B cell (primary cell): ENCODE data around the gene TNN. TPM values are rescaled to one million over a fixed set of nuclear protein-coding genes. Genes with fewer than 3 reads are reported as not detected.

ENCODE experiments used
- ATAC-seq: fragments of 200-7000 bp; cut with Tn5 transposase; one replicate; pipeline ENCODE4 v1.10.0; 2021; ENCODE audit warnings: low read depth, mild to moderate bottlenecking, moderate number of reproducible peaks, moderate library complexity
- CTCF ChIA-PET: fragments of 350-600 bp; sonication (Branson Sonifier 250); formaldehyde crosslinking; loops from one replicate; lab custom pipeline; 2021; ENCODE audit warnings: antibody characterized with exemption, inconsistent platforms; lab: Charles Lee
- POLR2A ChIA-PET: fragments of 350-600 bp; sonication (Branson Sonifier 250); formaldehyde crosslinking; loops from one replicate; lab custom pipeline; 2021; ENCODE audit warnings: antibody characterized with exemption; lab: Charles Lee
- DNase-seq: peaks from one replicate; pipeline ENCODE4 v3.0.0; 2013
- H2AFZ ChIP-seq: 2 replicates; pipeline ENCODE4 v1.6.1; 2012; ENCODE audit warnings: mild to moderate bottlenecking, low read depth, low read length; ENCODE audit not compliant: insufficient read depth, poor library complexity, severe bottlenecking
- H3K27ac ChIP-seq, 2 donors: 1 replicate in 1 of 2; 2 replicates in 1 of 2; pipeline ENCODE4 v1.5.1; 2012 to 2013; ENCODE audit warnings: low read length in 2 of 2, mild to moderate bottlenecking in 2 of 2, moderate library complexity in 1 of 2
- H3K27me3 ChIP-seq, 4 experiments: fragments of 200-600 bp in 1 of 4; sonication (generic) in 1 of 4; replicated peaks in 1 of 4; 1 replicate in 2 of 4; 2 replicates in 2 of 4; pipeline versions ENCODE4 v1.6.1 to v1.7.0; 2013 to 2016; ENCODE audit warnings: low read length in 3 of 4, mild to moderate bottlenecking in 2 of 4, mixed read lengths in 1 of 4, moderate library complexity in 1 of 4; ENCODE audit not compliant: insufficient read depth in 4 of 4, control insufficient read depth in 3 of 4; ENCODE audit errors: control extremely low read depth in 1 of 4
- H3K36me3 ChIP-seq, 2 experiments: replicated peaks in 1 of 2; 1 replicate in 1 of 2; 2 replicates in 1 of 2; pipeline versions ENCODE4 v1.6.1 to v1.7.1; 2013; ENCODE audit warnings: low read length in 1 of 2; ENCODE audit not compliant: insufficient read depth in 2 of 2, control insufficient read depth in 1 of 2; ENCODE audit errors: control extremely low read depth in 1 of 2, extremely low read depth in 1 of 2
- H3K4me1 ChIP-seq, 2 donors: fragments of 200-600 bp in 1 of 2; sonication (generic) in 1 of 2; 1 replicate in 1 of 2; 2 replicates in 1 of 2; pipeline versions ENCODE4 v1.5.1 to v1.6.1; 2013 to 2017; ENCODE audit warnings: low read length in 2 of 2; ENCODE audit not compliant: control insufficient read depth in 2 of 2, insufficient read depth in 2 of 2
- H3K4me2 ChIP-seq: replicated peaks from 2 replicates; pipeline ENCODE3; 2012; ENCODE audit warnings: mild to moderate bottlenecking, low read depth, low read length; ENCODE audit not compliant: poor library complexity, severe bottlenecking
- H3K4me3 ChIP-seq, 5 experiments: fragments of 200-600 bp in 1 of 5; sonication (generic) in 1 of 5; 1 replicate in 3 of 5; 2 replicates in 2 of 5; pipeline versions ENCODE4 v1.5.1 to v1.7.0; 2011 to 2016; ENCODE audit warnings: low read length in 4 of 5, mild to moderate bottlenecking in 4 of 5, low read depth in 2 of 5, control low read depth in 1 of 5, moderate library complexity in 1 of 5; ENCODE audit not compliant: insufficient read depth in 1 of 5; ENCODE audit errors: control extremely low read depth in 1 of 5, extremely low read depth in 1 of 5
- H3K79me2 ChIP-seq: fragments of 200-600 bp; sonication (generic); one replicate; pipeline ENCODE4 v1.6.0; 2016; ENCODE audit warnings: low read length; ENCODE audit not compliant: control insufficient read depth, insufficient read depth
- H3K9ac ChIP-seq: fragments of 200-600 bp; sonication (generic); 2 replicates; pipeline ENCODE4 v1.6.1; 2017; ENCODE audit warnings: mild to moderate bottlenecking, low read length, moderate library complexity
- H3K9me3 ChIP-seq, 3 donors: one replicate each; pipeline versions ENCODE4 v1.6.1 to v1.7.1; 2013; ENCODE audit warnings: low read length in 2 of 3; ENCODE audit not compliant: control insufficient read depth in 2 of 3, insufficient read depth in 1 of 3; ENCODE audit errors: control extremely low read depth in 1 of 3
- H4K20me1 ChIP-seq: 2 replicates; pipeline ENCODE4 v1.6.0; 2012; ENCODE audit warnings: mild to moderate bottlenecking, low read length; ENCODE audit not compliant: insufficient read depth, control insufficient read depth, poor library complexity, severe bottlenecking
- H3K27ac Mint-ChIP-seq: one replicate; pipeline ENCODE4 v1.8.0; 2021; ENCODE audit warnings: mixed read lengths
- H3K27me3 Mint-ChIP-seq: one replicate; pipeline ENCODE4 v1.8.0; 2021; ENCODE audit warnings: mixed read lengths
- H3K4me1 Mint-ChIP-seq: one replicate; pipeline ENCODE4 v1.8.0; 2021; ENCODE audit warnings: mixed read lengths
- H3K4me3 Mint-ChIP-seq: one replicate; pipeline ENCODE4 v1.8.0; 2021; ENCODE audit warnings: mixed read lengths
- H3K9me3 Mint-ChIP-seq: one replicate; pipeline ENCODE4 v1.8.0; 2022; ENCODE audit warnings: mixed read lengths; ENCODE audit not compliant: insufficient read depth
- CTCF ChIP-seq: fragments of 200-600 bp; IDR thresholded peaks from one replicate; pipeline ENCODE4 v1.8.0; 2022; ENCODE audit warnings: antibody characterized with exemption, mild to moderate bottlenecking
- EZH2 ChIP-seq: IDR thresholded peaks from 2 replicates; pipeline ENCODE4 v1.6.1; 2012; ENCODE audit warnings: borderline replicate concordance, low read depth, mild to moderate bottlenecking, moderate library complexity, low read length; ENCODE audit not compliant: insufficient read depth, poor library complexity, severe bottlenecking
- WGBS: methylation state at CpG from one replicate; pipeline ENCODE4 v1.1.5; 2013; ENCODE audit warnings: missing lambda C conversion rate; ENCODE audit not compliant: insufficient coverage; 5-methylcytosine and 5-hydroxymethylcytosine counted together
- intact Hi-C: fragments of 100-400 bp; cut with micrococcal nuclease; formaldehyde crosslinking; loops from one replicate; pipeline ENCODE4 v1.10.0; 2022
- polyA plus RNA-seq: library from polyadenylated mRNA; depleted of rRNA; stranded (reverse); fragments of >200 nt; gene quantifications from 2 replicates; pipeline ENCODE4 v1.2.3, GENCODE V29; 2012
- total RNA-seq, 2 donors: library from RNA; stranded (reverse); fragments of 120-200 nt in 1 of 2; gene quantifications; 1 replicate in 1 of 2; 2 replicates in 1 of 2; pipeline versions ENCODE4 v1.2.3 to v1.2.4, GENCODE V29; 2013 to 2022

Gene TNN
- total and polyA plus RNA-seq, 2 donors (not counting 1 experiment from before 2014, with no cell fraction given) = not detected

GRCh38 chr1:175036476-175036875 is 31.2 kb upstream of the TNN start:
- Histone ChIP-seq H3K79me2 (no peaks in the 10 kb centered on the region), H4K20me1 (no peaks in the 10 kb centered on the region), H3K27ac (no peak overlapping the region), H3K4me1 (no peaks in the 10 kb centered on the region), H3K4me2 (no peak overlapping the region), H3K9me3 (no peaks in the 10 kb centered on the region), H2AFZ (no peak overlapping the region), H3K9ac (no peak overlapping the region), H3K27me3 (no peaks in the 10 kb centered on the region), H3K36me3 (no peaks in the 10 kb centered on the region), H3K4me3 (no peak overlapping the region)
- H3K4me3 Mint-ChIP-seq = no peak overlapping the region
- ATAC-seq = no peak
- DNase-seq = no peak
- TF ChIP-seq CTCF (no peak), EZH2 (no peak)
- H3K4me1 Mint-ChIP-seq = no peaks in the 10 kb centered on the region
- H3K27ac Mint-ChIP-seq = no peak overlapping the region
- 86% methylated on average over 1 of the region's 3 CpGs for WGBS
- no peaks in the 10 kb centered on the region for H3K9me3 Mint-ChIP-seq
- CTCF ChIA-PET = no interaction called here
- intact Hi-C loops = no loop called here
- H3K27me3 Mint-ChIP-seq = peaks cover 23% of the 10 kb centered on the region
- POLR2A ChIA-PET = no interaction called here

GRCh38 chr1:175037416-175037815 is 30.2 kb upstream of the TNN start:
- H3K4me3 ChIP-seq = no peak overlapping the region
- no peaks in the 10 kb centered on the region for H3K36me3 ChIP-seq
- no CpG with 5 or more reads among the region's 7 CpGs for WGBS
- H3K4me1 ChIP-seq = no peaks in the 10 kb centered on the region
- ATAC-seq (no peak), DNase-seq (no peak)
- no peak overlapping the region for H2AFZ ChIP-seq
- Mint-ChIP-seq H3K27me3 (peaks cover 23% of the 10 kb centered on the region), H3K4me1 (no peaks in the 10 kb centered on the region), H3K9me3 (no peaks in the 10 kb centered on the region), H3K27ac (no peak overlapping the region), H3K4me3 (no peak overlapping the region)
- H3K4me2 ChIP-seq = no peak overlapping the region
- intact Hi-C loops = no loop called here
- no peak for TF ChIP-seq EZH2
- no peak for TF ChIP-seq CTCF
- H3K79me2 ChIP-seq = no peaks in the 10 kb centered on the region
- CTCF ChIA-PET = interaction anchor here (1.4 kb wide), 1 partner anchor 87 kb away, joined by 3 read pairs; no protein-coding TSS in a partner anchor
- H3K27ac ChIP-seq = no peak overlapping the region
- no peaks in the 10 kb centered on the region for H4K20me1 ChIP-seq
- H3K9me3 ChIP-seq = no peaks in the 10 kb centered on the region
- no peak overlapping the region for H3K9ac ChIP-seq
- POLR2A ChIA-PET = no interaction called here
- no peaks in the 10 kb centered on the region for H3K27me3 ChIP-seq
